ENCODE data around the gene UBA7. TPM values are rescaled to one million over a fixed set of nuclear protein-coding genes. Genes with fewer than 3 reads are reported as not detected.

Gene UBA7
- total RNA-seq, 6 donors from 2014 or later, result 58.8 to 330 (median 118) TPM

GRCh38 chr3:49794431-49794830 is 19.3 kb downstream of the UBA7 start:
- TF ChIP-seq EP300 (IDR thresholded peaks at IDR 0.05), result no peak
- no peaks in the 10 kb centered on the region for H3K36me3 ChIP-seq
- H3K4me1 ChIP-seq, result no peaks in the 10 kb centered on the region
- H3K27me3 ChIP-seq, result no peaks in the 10 kb centered on the region
- no peak for ATAC-seq (ENCODE audit: low FRiP score in 2 of 2)
- H3K9me3 ChIP-seq, result no peaks in the 10 kb centered on the region
- DNase-seq, result no peak
- WGBS, 2 donors, result 87 to 89% methylated on average over 2 to 4 of the region's 4 CpGs
- no peak overlapping the region for H3K27ac ChIP-seq
- H3K4me3 ChIP-seq, result no peak overlapping the region

DNA sequence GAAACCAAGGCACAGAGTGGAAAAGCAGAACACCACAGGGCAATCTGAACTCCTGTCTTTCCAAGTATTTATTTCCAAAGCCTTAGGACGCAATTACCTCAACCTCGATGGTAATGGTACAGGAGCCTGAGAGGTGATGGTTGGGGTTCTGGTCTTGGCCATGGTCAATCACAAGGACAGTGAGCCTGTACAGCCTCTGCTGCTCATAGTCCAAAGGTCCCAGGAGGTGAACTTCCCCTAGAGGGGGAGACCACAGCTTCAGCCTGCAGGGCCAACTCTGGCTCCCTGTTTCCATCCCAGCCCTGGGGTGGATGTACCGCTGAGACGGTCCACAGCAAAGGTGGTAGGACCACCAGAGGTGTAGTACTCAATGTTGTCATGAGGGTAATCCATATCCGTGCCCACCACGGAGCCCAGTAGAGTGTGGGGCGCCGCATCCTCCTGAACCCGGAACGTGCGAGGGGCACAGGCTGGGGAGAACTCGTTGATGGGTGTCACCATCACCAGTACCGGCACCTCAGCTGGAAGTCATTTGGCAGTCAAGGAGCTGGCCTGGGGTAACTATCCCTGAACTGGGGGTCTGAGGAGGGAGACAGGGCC is 20.2 kb downstream of the UBA7 start:
- H3K36me3 ChIP-seq, result no peaks in the 10 kb centered on the region
- ATAC-seq (ENCODE audit: low FRiP score in 2 of 2) (no peak), DNase-seq (no peak)
- WGBS, 2 donors, result 84 to 95% methylated on average over 11 to 13 of the region's 13 CpGs
- no peak for TF ChIP-seq EP300 (IDR thresholded peaks at IDR 0.05)
- TF ChIP-seq POLR2A (IDR thresholded peaks at IDR 0.05), result no peak
- no peak for TF ChIP-seq POLR2AphosphoS5 (IDR thresholded peaks at IDR 0.05)
- TF ChIP-seq CTCF (IDR thresholded peaks at IDR 0.05), result no peak
- no peak overlapping the region for H3K4me3 ChIP-seq
- H3K9me3 ChIP-seq, result no peaks in the 10 kb centered on the region
- H3K4me1 ChIP-seq, result no peaks in the 10 kb centered on the region
- no peaks in the 10 kb centered on the region for H3K27me3 ChIP-seq
- H3K27ac ChIP-seq, result no peak overlapping the region

DNA sequence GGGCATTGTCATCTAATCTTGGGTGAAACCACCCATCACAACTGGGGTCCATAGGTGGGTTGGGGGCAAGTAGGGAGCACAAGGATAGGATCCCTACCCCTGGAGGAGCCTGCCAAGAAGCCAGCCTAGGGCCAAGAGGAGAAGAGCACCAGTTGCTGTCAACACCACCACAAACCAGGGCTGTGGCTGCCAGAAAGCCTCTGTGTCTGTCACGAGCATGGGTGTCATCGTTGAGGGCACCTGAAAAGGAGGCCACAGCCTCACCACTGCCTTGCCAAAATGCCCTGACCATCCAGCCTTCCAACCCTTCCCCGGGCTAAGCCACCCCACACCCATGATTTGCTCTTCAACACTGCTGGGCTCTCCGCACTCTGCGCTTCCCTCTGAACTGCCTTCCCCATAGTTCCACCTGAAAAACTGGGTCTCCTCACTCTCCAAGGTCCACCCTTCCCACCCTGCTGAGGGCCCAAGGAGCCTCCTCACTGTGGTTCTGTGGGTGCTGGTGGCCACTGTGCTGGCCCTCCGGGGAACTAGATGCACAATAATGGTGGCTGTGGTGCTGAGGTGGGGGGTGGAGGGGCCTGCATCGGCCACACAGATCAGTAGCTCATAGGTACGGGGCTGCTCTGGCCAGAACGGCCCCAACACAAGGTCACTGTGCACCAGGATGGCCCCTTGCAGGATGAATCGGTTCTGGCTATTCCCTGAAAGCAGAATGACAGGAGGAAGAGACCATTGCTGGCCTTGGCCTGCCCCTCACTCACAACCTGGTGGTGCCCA is 21.2 kb downstream of the UBA7 start:
- Histone ChIP-seq H3K4me1 (no peaks in the 10 kb centered on the region), H3K9me3 (no peaks in the 10 kb centered on the region), H3K27me3 (no peaks in the 10 kb centered on the region), H3K27ac (no peak overlapping the region), H3K4me3 (no peak overlapping the region), H3K36me3 (no peaks in the 10 kb centered on the region)
- ATAC-seq (ENCODE audit: low FRiP score in 2 of 2) (no peak), DNase-seq (no peak)
- TF ChIP-seq POLR2A (IDR thresholded peaks at IDR 0.05) (no peak), EP300 (IDR thresholded peaks at IDR 0.05) (no peak), CTCF (IDR thresholded peaks at IDR 0.05) (no peak), POLR2AphosphoS5 (IDR thresholded peaks at IDR 0.05) (no peak)
- 91 to 94% methylated on average over 9 to 10 of the region's 10 CpGs for WGBS, 2 donors

GRCh38 chr3:49791571-49791970 is 22.2 kb downstream of the UBA7 start:
- no peak overlapping the region for H3K27ac ChIP-seq
- H3K4me1 ChIP-seq, result peaks cover 6 to 9% (median 7%) of the 10 kb centered on the region in 4 donors
- WGBS, 2 donors, result 88 to 90% methylated on average over 1 to 4 of the region's 4 CpGs
- DNase-seq (no peak), ATAC-seq (ENCODE audit: low FRiP score in 2 of 2) (no peak)
- H3K36me3 ChIP-seq, result no peaks in the 10 kb centered on the region
- no peaks in the 10 kb centered on the region for H3K27me3 ChIP-seq
- H3K4me3 ChIP-seq, result no peak overlapping the region
- no peaks in the 10 kb centered on the region for H3K9me3 ChIP-seq
- TF ChIP-seq POLR2AphosphoS5 (IDR thresholded peaks at IDR 0.05), result no peak
- no peak for TF ChIP-seq POLR2A (IDR thresholded peaks at IDR 0.05)
- no peak for TF ChIP-seq CTCF (IDR thresholded peaks at IDR 0.05)
- no peak for TF ChIP-seq EP300 (IDR thresholded peaks at IDR 0.05)

GRCh38 chr3:49790626-49791411 is 22.9 kb downstream of the UBA7 start:
- DNase-seq (no peak), ATAC-seq (ENCODE audit: low FRiP score in 2 of 2) (no peak)
- Histone ChIP-seq H3K4me3 (no peak overlapping the region), H3K36me3 (no peaks in the 10 kb centered on the region), H3K27me3 (no peaks in the 10 kb centered on the region), H3K9me3 (no peaks in the 10 kb centered on the region), H3K27ac (no peak overlapping the region), H3K4me1 (peaks cover 6 to 9% (median 7%) of the 10 kb centered on the region in 4 donors)
- TF ChIP-seq CTCF (IDR thresholded peaks at IDR 0.05) (no peak), EP300 (IDR thresholded peaks at IDR 0.05) (no peak), POLR2A (IDR thresholded peaks at IDR 0.05) (no peak), POLR2AphosphoS5 (IDR thresholded peaks at IDR 0.05) (no peak)
- WGBS, 2 donors, result 67 to 72% methylated on average over 9 of the region's 9 CpGs

All from upper lobe of left lung (tissue), 6 donors.